Left colon (tissue), 2 donors: Measurements from ENCODE around the gene SULF2. TPM values are rescaled to one million over a fixed set of nuclear protein-coding genes. Genes with fewer than 3 reads are reported as not detected.

Experiments used
- ATAC-seq: fragments of 200-7000 bp; cut with Tn5 transposase; one replicate; pipeline ENCODE4 v1.9.1; 2020; ENCODE audit warnings: mild to moderate bottlenecking, moderate library complexity
- DNase-seq, 2 donors: peaks; one replicate each; pipeline ENCODE4 v3.0.0-alpha.2; 2020
- intact Hi-C, 2 donors: fragments of 100-400 bp; cut with DNase I in 1 of 2; cut with micrococcal nuclease in 1 of 2; formaldehyde crosslinking; loops; one replicate each; pipeline versions ENCODE4 v1.11.2 to v1.14.0; 2022; cut with DNase I, micrococcal nuclease
- total RNA-seq, 2 donors: library from RNA; stranded (reverse); fragmentation: NEBNext Ultra II Directional; extraction: Animal tissue kit (Norgen Biotek cat#: 25700); gene quantifications; one replicate each; pipeline ENCODE4 v1.2.1, GENCODE V29; 2021
- donor health status: DM: no; HTN: no; CAD: no.
- donor health status: DM: yes; HTN: yes; CAD: no.

SULF2 gene
- total RNA-seq, 2 donors from 2014 or later, result 124 to 177 TPM

DNA sequence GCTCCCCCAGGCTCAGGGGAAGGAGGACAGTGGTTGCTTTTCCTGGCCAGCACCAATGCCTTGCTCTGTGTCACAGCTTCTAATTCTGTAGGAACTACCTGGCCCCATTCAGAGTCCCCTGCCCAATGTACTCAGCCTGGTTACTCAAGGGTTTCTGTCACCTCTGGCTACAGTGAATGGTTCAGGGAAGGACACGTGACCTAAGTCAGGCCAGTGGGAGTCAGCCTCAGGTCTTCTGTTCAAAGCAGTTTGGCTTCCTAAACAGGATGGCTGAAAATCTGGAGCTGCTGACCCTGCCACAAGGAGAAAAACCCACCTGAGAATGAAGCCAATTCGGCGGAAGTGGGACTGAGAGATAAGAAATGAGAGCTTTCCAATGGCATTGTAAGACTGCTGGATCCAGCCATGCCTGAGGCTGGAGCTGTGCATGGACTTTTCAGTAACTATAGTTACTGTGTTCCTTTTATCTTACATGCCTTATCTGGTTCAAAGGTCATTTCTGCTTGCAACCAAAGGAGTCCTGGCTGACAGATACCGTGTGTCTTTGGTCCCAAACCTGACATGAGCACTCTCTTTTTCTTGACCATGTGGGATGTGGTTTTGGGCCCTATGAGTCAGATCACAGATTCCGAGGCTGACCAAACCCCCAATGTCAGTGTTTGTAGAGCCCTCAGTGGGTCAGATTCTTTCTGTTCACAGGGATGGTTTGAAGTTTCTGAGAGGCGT is 104.3 kb downstream of the SULF2 start:
- DNase-seq, result no peak
- ATAC-seq, result peak; percentile 54
- intact Hi-C loops, result no loop called here

DNA sequence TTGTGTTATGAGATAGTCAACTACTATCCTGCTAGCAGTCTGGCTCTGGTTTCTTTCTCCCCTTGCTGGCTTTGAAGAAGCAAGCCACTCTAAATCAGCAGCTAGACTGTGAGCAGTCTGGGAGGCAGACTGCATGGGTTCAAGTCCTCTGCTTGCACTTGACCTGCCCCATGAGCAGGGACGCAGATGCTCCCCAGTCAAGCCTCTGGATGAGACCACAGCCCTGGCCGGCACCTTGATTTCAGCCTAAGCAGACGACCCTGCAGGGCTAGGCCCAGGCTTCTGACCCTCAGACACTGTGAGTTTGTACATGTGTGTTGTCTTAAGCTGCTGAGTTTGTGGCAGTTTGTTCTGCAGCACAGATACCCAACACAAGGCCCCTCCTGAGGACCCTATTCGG is 105.8 kb downstream of the SULF2 start:
- intact Hi-C loops, result no loop called here
- DNase-seq (no peak), ATAC-seq (no peak)

DNA sequence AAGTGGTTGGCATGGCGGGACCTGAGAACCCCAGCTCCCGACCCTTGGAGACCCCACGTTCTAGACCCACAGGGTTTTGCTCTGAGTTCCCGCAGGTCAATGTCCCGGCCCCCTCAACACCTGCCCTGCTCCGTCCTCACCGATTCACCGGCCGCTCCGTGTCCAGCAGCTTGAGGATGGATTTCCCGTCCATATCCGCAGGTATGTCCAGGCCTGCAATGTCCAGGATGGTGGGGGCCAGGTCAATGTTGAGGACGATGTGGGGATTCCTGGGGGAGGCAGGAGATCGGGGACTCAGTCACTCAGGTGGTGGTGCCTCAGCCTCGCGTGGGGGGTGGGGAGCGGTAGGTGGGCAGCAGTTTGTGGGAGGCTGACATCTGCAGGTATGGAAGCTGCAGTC is 106.7 kb downstream of the SULF2 start:
- intact Hi-C loops, result no loop called here

DNA sequence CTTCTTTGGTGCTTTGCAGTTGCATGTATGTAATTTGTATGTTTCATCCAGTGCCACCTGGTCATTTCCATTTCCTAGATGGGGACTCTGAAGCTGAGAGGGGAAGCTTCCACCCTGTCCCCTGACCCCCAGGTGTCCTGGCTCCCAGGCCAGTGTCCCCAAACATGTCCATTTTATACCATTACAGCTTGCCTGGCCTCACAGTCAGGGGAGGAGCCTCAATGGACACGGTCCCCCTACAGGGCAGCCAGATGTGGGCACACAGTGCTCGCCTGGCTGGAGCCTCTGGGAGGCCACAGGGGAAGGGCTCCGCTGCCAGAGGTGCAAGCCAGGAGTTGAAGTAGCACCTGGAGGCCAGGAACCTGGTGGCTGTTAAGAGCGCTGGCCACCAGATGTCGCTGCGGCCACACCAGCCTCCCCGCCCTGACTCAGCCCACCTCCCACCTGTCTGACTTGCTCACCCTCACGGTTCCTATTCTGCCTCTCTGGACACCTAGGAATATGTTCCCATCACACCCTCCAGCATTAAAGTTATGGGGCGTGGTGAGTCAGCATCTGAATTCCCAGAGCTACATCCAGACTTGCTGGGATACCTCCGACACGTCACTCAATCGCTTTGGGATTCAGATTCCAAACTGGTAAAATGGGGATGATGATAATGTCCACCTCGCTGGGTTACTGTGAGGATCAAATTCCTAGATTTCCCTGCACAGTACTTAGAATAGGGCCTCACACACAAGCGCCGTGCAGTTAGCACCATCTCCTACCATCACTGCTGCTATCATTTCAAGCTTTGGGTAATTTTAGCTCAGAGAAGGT is 107.4 kb downstream of the SULF2 start:
- DNase-seq, result peak in 1 of 2 donors; percentile 57
- ATAC-seq, result peak; percentile 65
- intact Hi-C loops, result no loop called here

More for the DNA sequence above, 106.7 kb downstream of the SULF2 start:
- ATAC-seq (no peak), DNase-seq (no peak)

DNA sequence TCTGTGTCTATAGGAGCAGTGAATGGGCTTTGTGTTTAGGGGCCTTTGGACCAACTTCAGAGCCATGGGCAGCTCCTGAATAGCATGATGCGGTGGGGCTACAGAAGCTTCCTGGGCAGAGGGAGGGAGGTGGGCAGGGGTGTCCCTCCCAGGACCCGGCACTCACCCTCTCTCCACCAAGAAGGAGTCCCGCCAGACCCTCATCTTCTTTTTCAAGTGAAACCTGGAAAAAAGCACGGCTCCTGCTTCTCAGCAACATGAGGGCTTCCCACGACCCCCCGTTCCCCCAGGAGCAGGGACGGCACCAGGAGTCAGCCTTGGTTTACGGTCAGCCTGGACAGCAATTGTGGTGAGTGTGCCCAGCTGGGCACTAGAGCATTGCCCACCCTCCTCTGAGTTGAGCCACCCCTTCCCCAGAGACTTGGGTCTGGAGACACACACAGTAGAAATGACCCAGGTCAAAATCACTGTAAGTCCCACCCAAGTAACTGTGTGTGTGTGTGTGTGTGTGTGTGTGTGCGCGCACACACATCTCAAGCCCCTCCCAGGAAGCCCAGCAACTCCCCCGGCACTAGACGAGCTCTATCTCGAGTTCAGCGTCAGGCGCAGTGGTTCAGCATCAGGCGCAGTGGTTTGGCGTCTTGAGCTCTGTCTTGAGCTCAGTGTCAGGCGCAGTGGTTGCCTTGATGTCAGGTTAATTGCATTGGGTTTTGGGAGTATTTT is 108.2 kb downstream of the SULF2 start:
- intact Hi-C loops, result no loop called here
- ATAC-seq, result no peak

DNA sequence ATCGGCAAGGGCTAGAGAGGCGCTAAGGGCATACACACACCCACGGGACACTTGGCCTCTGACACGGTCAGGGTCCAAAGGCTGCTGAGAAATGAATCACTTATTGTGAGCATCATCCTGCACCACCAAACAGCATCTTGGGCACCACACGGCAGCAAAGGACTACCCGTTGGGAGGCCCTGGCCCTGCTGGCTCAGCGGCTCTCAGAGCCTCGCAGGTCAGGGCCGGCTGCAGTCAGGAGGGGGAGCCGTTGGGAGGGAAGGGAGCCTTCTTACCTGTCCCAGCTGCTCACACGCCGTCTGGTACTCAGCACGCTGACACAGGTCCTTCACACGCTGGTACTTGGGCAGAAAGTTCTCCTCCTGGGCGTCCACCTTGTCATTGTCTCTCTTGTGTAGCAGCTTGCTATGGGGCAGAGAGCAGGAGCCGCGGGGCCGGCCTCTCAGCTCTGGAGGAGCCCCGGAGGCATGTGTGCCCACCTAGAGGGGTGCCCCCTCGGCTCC is 109.0 kb downstream of the SULF2 start:
- ATAC-seq, result no peak
- no peak for DNase-seq
- intact Hi-C loops, result no loop called here

More for the DNA sequence above, 108.2 kb downstream of the SULF2 start:
- no peak for DNase-seq

DNA sequence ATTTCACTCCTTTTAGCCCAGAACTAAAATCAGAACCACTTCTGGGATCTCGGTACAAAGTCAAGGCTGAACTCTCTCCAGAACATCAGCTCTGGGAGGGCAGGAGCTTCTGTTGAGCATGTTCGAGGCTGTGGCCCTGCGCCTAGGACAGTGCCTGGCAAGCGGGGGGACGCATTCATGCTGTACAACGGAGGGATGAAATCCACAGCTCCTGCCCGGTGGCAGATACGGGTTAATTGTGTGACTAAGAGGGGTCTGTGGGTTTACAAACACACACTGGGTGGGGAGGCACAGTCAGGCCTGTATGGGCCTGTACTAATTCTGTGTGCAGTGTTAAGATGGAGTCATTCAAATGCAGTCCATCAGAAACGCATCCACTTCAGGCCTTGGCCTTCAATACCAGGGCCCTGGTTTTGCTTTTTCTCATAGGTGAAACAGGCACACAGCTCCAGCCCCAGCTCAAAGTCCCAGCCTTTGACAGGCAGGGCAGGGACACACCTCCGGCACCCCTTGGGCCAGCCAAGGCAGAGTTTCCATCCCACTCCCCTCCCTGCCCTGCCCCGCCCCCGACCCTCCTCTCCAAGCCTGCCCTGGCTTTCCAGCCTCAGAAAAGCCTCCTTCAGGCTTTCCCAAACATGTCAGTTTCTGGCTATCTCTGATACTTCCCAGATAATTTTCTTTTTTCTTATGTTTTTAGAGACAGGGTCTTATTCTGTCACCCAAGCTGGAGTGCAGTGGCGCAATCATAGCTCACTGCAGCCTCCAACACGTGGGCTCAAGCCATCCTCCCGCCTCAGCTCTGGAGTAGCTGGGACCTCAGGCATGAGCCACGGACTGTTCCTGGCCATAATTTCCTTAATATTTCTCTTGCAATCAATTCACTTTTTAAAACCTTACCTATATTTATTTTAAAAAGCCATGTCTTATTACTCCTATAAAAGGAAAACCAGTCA is 109.8 kb downstream of the SULF2 start:
- DNase-seq (no peak), ATAC-seq (no peak)
- intact Hi-C loops, result no loop called here

DNA sequence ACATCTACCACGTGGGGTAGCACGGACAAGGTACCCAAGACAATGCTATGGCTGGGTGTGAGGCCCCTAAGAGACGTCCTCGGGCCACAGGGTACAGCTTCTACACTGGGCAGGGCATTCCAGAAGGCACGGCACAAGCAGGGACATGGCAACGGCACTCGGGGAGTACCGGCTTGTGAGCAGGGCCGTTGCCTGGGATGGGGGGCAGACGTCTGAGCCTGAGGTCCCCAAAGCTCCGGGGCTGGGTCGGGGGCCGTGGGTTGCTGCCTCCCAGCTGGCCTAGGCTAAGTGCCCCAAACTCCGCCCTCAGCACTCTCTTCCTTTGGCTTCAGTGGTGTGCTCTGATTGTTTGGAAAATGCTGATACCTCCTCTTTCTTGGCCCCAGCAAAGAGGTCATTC is 110.6 kb downstream of the SULF2 start:
- ATAC-seq (no peak), DNase-seq (no peak)
- intact Hi-C loops, result no loop called here

DNA sequence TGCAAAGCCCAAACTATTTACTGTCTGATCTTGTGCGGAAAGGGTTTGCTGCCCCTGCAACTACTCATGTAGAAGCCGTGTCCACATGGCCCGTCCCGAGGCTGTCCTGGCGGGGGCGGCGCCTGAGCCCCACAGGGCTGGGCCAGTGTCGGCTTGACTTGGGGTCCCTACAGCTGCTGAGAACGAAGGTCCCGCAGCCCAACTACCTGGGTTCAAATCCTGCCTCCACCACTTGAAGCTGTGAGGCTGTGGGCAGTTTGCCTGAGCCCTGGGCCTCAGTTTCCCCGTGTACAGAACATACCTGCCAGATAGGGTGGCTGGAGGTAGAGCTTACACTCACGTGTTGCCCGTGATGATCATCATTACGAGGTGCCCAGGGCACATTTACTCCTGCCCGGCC is 111.1 kb downstream of the SULF2 start:
- intact Hi-C loops, result no loop called here
- DNase-seq (no peak), ATAC-seq (no peak)

DNA sequence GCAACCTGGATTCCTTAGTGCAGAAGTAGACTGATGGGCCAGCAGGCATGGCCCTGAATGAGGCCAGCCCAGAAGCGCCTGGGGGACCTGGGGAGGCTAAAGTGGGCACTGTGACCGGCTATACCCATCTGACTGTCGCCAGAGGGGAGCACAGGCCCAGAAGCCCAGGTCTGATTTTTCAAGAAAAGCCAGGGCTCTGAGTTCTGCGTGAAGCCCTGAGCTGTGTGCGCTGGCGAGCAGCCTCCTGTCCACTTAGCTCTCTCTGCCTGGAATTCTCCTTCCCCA is 111.7 kb downstream of the SULF2 start:
- ATAC-seq (no peak), DNase-seq (no peak)
- intact Hi-C loops, result no loop called here

DNA sequence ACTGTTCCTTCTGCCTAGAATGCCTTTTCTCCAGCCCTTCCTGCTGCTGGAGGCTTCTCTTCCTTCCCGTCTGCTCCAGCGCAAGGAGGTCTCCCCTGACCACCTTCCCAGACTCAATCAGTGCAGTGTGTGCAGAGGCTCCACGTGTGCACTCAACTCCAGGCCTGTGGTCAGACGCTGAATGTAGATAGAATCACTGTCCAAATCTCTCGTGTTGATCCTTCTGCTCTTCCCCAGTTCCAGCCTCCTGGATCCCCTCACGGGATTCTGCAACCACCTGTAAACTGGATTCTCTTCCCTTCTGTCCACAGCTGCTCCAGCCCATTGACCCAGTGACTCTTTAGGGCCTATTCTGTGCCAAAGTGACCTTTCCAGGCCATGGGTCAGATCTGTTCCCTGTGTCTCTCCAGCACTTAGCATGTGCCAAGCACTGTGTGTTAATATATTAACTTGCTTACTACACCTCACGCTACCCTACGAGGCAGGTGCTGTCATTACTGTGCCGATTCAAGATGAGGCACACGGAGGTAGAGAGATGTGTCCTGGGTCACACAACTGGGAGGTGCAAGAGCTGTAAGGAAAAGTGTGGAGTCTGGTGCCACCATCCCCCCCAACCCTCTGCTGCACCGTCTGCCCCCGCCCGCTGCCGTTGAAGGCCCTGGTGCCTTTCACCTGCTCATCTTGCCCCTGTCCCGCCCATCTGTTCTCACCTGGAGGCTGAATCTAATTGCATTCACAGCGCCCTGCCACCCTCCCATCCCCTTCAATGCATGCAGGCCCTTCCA is 112.2 kb downstream of the SULF2 start:
- intact Hi-C loops, result no loop called here
- ATAC-seq (no peak), DNase-seq (no peak)

DNA sequence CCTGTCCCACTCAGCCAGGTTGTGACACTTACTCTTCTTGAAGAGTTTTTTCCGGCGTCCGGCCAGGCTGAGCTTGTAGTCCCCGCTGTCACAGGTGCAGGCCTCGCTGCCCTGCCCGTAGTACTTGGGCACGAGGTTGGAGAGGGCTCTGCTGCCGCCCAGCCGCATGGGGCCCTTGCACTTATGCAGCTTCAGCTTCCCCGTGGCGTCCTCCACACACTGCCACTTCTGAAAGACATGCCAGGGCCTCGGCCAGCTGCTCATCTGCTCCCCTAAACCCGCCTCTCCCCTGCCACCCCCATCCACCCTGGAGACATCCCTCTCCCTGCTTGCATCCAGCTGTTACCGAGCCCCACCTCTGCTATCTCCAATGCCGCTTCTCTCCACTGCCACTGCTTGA is 113.1 kb downstream of the SULF2 start:
- DNase-seq (no peak), ATAC-seq (no peak)
- intact Hi-C loops, result no loop called here

DNA sequence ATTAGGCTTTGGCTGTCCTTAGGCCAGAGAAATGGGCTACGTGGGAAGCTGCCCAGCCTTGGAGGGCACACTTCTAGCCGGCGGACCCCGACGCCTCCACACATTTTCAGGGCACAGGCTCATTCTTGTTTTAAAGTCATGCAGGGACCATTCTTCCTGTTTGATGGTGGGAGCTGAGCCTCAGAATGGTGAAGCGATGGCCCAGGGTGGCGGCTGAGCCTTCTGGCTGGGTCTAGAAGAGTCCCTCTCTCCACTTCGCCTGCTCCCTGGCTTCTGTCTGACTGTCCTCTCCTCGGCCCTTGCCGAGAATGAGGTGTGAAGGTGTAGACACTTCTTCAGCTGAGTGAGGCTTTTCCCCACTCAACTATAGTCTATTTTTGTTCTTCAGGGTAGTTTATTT is 114.4 kb downstream of the SULF2 start:
- DNase-seq (no peak), ATAC-seq (no peak)
- intact Hi-C loops, result no loop called here

DNA sequence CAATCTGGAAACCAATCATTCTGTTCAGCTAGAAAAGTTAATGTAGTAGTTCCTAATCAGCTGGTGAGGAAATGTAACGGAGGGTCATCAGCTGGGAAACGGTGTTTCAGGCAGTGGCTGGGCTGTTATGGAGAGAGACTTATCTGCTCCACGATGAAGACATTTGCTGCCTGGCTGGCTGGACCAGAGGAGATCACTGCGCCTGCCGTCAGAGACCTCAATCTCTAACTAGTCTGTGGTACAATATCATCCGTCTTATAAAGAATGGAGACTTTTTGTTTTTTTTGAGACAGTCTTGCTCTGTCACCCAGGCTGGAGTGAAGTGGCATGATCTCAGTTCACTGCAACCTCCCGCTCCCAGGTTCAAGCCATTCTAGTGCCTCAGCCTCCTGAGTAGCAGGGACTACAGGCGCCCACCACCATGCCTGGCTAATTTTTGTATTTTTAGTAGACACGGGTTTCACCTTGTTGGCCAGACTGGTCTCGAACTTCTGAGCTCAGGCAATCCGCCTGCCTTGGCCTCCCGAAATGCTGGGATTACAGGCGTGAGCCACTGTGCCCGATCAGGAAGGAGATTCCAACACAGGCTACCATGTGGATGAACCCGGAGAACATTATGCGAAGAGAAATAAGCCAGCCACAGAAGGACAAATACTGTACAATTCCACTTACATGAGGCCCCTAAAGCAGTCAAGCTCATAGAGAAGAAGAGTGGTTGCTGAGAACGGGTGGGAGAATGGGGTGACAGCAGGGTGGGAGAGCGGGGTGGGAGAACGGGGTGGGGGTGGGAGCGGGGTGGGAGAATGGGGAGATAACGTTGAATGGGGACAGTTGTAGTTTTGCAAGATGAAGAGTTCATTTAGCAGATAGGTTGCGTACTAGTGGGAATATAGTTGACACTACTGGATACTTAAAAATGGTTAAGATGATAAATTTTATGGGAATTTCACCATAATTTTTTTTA is 115.1 kb downstream of the SULF2 start:
- ATAC-seq, result no peak
- intact Hi-C loops, result loop anchor here in 1 of 2 donors (5.0 kb wide), 1 partner anchor 952 kb away; no protein-coding TSS in a partner anchor
- DNase-seq, result no peak

DNA sequence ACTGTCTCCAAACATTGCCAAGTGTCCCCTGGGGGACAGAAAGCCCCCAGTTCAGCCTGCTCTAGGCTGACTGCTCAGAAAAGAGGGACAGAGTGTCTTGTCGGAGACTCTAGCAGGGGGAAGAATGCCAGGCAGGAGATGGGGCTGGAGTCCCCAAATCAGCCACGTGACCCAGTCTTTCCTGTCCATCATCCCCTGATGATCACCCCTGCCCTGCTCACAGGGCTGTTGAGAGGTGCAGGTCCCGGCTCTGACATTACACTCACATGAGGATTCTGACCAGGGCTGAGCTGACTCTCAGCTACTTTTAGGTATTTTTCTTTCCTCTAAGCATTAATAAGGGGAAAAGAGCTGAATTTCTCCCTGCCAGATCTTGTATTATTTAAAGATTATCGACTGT is 115.8 kb downstream of the SULF2 start:
- no peak for ATAC-seq
- intact Hi-C loops, result loop anchor here in 1 of 2 donors (5.0 kb wide), 1 partner anchor 953 kb away; no protein-coding TSS in a partner anchor
- DNase-seq, result no peak

DNA sequence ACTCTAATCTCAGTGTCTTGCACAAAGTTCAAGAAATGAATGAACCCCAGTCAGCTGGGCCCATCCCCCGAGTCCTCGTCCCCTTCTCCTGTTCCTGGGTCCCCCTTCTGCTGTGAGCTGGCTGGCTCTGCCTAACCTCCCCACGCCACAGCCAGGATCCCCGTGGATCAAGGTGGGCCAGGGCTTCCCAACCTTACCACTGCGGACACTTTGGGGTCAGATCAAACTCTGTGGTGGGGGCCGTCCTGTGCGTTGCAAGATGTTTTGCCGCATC is 116.2 kb downstream of the SULF2 start:
- intact Hi-C loops, result loop anchor here in 1 of 2 donors (5.0 kb wide), 1 partner anchor 953 kb away; no protein-coding TSS in a partner anchor
- no peak for DNase-seq
- no peak for ATAC-seq
